ENCODE measurements around the gene TEAD1. TPM values are rescaled to one million over a fixed set of nuclear protein-coding genes. Genes with fewer than 3 reads are reported as not detected.

TEAD1 gene
- total and polyA plus RNA-seq, 2 donors (not counting 3 experiments of a cell fraction or from before 2014, with no cell fraction given) = 15.3 to 49.0 TPM

GRCh38 chr11:12704049-12704448 lies 29.8 kb downstream of the TEAD1 start:
- Histone ChIP-seq H4K20me1 (replicated peaks; ENCODE audit: control insufficient read depth, extremely low read depth, insufficient read depth, low read length) (peaks cover 4% of the 10 kb centered on the region), H3K9ac (replicated peaks; ENCODE audit: extremely low read depth, insufficient read depth, low read length) (no peak overlapping the region), H3K9me3 (replicated peaks; ENCODE audit: control insufficient read depth, insufficient read depth, low read length) (no peaks in the 10 kb centered on the region), H3K4me1 (ENCODE audit: control insufficient read depth, extremely low read depth, insufficient read depth, low read length) (peaks cover 21% of the 10 kb centered on the region), H3K4me2 (ENCODE audit: insufficient read depth, low read length) (no peak overlapping the region), H2AFZ (ENCODE audit: low read depth, low read length) (no peak overlapping the region), H3K4me3 (replicated peaks in 1 of 3; ENCODE audit: insufficient read depth in 1 of 3, low read depth in 1 of 3, low read length in 3 of 3) (no peak overlapping the region), H3K79me2 (ENCODE audit: control insufficient read depth, insufficient read depth, low read length) (peaks cover 47% of the 10 kb centered on the region), H3K9me1 (replicated peaks; ENCODE audit: control insufficient read depth, extremely low read depth, insufficient read depth, low read length) (no peaks in the 10 kb centered on the region), H3K36me3 (ENCODE audit: control insufficient read depth in 2 of 2, extremely low read depth in 1 of 2, insufficient read depth in 2 of 2, low read length in 2 of 2) (no peaks in the 10 kb centered on the region), H3K27me3 (ENCODE audit: control insufficient read depth in 2 of 2, insufficient read depth in 2 of 2, low read length in 2 of 2) (no peaks in the 10 kb centered on the region), H3K27ac (ENCODE audit: insufficient read depth, low read depth, low read length) (no peak overlapping the region)
- no peak for TF ChIP-seq MYC (IDR thresholded peaks at IDR 0.05; ENCODE audit: low read depth, low read length)
- peak; percentile 40 for TF ChIP-seq POLR2AphosphoS5 (IDR thresholded peaks at IDR 0.05; ENCODE audit: insufficient read depth, low read depth, low read length)
- CTCF ChIA-PET = interaction anchor here (1.0 to 2.5 kb wide), 2 partner anchors 26 to 111 kb away, joined by 4 to 8 read pairs; no protein-coding TSS in a partner anchor
- intact Hi-C loops (cut with micrococcal nuclease) = no loop called here
- peak; percentile 39 for DNase-seq (ENCODE audit: low read depth, low spot score)
- no TSS peak for BruUV-seq (replicated peaks)
- dilution Hi-C loops (cut with MboI; ENCODE audit: extremely low pct_ligation_motif_present, low sequenced_read_pairs) = no loop called here
- POLR2A ChIA-PET = no interaction called here
- no peak for FAIRE-seq

- peaks cover 4% of the 10 kb centered on the region for H4K20me1 ChIP-seq (replicated peaks; ENCODE audit: control insufficient read depth, extremely low read depth, insufficient read depth, low read length)
- intact Hi-C loops (cut with micrococcal nuclease) (no loop called here), dilution Hi-C loops (cut with MboI; ENCODE audit: extremely low pct_ligation_motif_present, low sequenced_read_pairs) (no loop called here)
- CTCF ChIA-PET = interaction anchor here (1.3 kb wide), 1 partner anchor 14 kb away, joined by 4 read pairs; no protein-coding TSS in a partner anchor
- no peak overlapping the region for H3K4me3 ChIP-seq (replicated peaks in 1 of 3; ENCODE audit: insufficient read depth in 1 of 3, low read depth in 1 of 3, low read length in 3 of 3)
- no TSS peak for BruUV-seq (replicated peaks)
- no peak overlapping the region for H2AFZ ChIP-seq (ENCODE audit: low read depth, low read length)
- no peaks in the 10 kb centered on the region for H3K36me3 ChIP-seq (ENCODE audit: control insufficient read depth in 2 of 2, extremely low read depth in 1 of 2, insufficient read depth in 2 of 2, low read length in 2 of 2)
- H3K9me1 ChIP-seq (replicated peaks; ENCODE audit: control insufficient read depth, extremely low read depth, insufficient read depth, low read length) = no peaks in the 10 kb centered on the region
- DNase-seq (ENCODE audit: low read depth, low spot score) = no peak
- H3K27ac ChIP-seq (ENCODE audit: insufficient read depth, low read depth, low read length) = no peak overlapping the region
- H3K4me2 ChIP-seq (ENCODE audit: insufficient read depth, low read length) = no peak overlapping the region
- H3K9me3 ChIP-seq (replicated peaks; ENCODE audit: control insufficient read depth, insufficient read depth, low read length) = no peaks in the 10 kb centered on the region
- H3K27me3 ChIP-seq (ENCODE audit: control insufficient read depth in 2 of 2, insufficient read depth in 2 of 2, low read length in 2 of 2) = no peaks in the 10 kb centered on the region
- no peak overlapping the region for H3K9ac ChIP-seq (replicated peaks; ENCODE audit: extremely low read depth, insufficient read depth, low read length)
- TF ChIP-seq EZH2 (IDR thresholded peaks at IDR 0.05; ENCODE audit: borderline replicate concordance, low read depth, low read length, severe bottlenecking) (no peak), POLR2AphosphoS5 (IDR thresholded peaks at IDR 0.05; ENCODE audit: insufficient read depth, low read depth, low read length) (no peak), POLR2A (IDR thresholded peaks at IDR 0.05; ENCODE audit: low read depth, low read length) (no peak), MYC (IDR thresholded peaks at IDR 0.05; ENCODE audit: low read depth, low read length) (no peak), GATA2 (IDR thresholded peaks at IDR 0.05; ENCODE audit: insufficient read depth, insufficient read length, low read depth, low read length) (no peak), JUN (IDR thresholded peaks at IDR 0.05; ENCODE audit: borderline replicate concordance, insufficient read depth, insufficient read length, low read depth) (no peak)
- TF ChIP-seq, protein P1, sequence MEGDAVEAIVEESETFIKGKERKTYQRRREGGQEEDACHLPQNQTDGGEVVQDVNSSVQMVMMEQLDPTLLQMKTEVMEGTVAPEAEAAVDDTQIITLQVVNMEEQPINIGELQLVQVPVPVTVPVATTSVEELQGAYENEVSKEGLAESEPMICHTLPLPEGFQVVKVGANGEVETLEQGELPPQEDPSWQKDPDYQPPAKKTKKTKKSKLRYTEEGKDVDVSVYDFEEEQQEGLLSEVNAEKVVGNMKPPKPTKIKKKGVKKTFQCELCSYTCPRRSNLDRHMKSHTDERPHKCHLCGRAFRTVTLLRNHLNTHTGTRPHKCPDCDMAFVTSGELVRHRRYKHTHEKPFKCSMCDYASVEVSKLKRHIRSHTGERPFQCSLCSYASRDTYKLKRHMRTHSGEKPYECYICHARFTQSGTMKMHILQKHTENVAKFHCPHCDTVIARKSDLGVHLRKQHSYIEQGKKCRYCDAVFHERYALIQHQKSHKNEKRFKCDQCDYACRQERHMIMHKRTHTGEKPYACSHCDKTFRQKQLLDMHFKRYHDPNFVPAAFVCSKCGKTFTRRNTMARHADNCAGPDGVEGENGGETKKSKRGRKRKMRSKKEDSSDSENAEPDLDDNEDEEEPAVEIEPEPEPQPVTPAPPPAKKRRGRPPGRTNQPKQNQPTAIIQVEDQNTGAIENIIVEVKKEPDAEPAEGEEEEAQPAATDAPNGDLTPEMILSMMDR (IDR thresholded peaks at IDR 0.05; ENCODE audit: extremely low read depth in 1 of 2, insufficient read depth in 1 of 2, low read depth in 1 of 2, low read length in 2 of 2) = no peak
- TF ChIP-seq, protein P2, sequence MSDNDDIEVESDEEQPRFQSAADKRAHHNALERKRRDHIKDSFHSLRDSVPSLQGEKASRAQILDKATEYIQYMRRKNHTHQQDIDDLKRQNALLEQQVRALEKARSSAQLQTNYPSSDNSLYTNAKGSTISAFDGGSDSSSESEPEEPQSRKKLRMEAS (IDR thresholded peaks at IDR 0.05; ENCODE audit: insufficient read depth, insufficient read length) = no peak
- peaks cover 21% of the 10 kb centered on the region for H3K4me1 ChIP-seq (ENCODE audit: control insufficient read depth, extremely low read depth, insufficient read depth, low read length)
- H3K79me2 ChIP-seq (ENCODE audit: control insufficient read depth, insufficient read depth, low read length) = peaks cover 42% of the 10 kb centered on the region
- no peak for FAIRE-seq
- POLR2A ChIA-PET = no interaction called here
Measured at GRCh38 chr11:12705874-12706273, 31.7 kb downstream of the TEAD1 start.
